ENCODE data around the gene WDR59.
"Not testable (repeated sequence)": the region's sequence is repeated elsewhere in the genome, so short reads cannot be mapped to it uniquely, and the experiment has no call there.

Gene WDR59

DNA sequence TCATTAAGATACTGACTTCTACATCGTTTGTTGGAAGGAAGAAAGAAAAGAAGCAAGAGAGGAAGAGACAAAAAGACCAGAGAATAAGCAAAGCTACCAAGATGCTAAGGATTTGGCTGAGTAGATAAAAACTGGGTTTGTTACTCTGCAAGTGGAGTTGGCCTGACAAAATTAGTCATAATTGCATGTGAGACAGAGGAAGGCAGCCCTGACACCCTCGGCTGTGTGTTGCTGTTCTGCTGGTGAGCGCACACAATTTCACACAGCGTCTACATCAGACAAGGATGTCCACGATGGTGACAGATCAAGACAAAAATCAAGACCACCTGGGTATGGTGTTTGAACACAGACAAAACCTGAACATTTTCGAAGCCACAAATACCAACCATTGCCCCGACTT, 134.9 kb downstream of the WDR59 start:
- DNase-seq (ENCODE audit: low spot score), result no peak

DNA sequence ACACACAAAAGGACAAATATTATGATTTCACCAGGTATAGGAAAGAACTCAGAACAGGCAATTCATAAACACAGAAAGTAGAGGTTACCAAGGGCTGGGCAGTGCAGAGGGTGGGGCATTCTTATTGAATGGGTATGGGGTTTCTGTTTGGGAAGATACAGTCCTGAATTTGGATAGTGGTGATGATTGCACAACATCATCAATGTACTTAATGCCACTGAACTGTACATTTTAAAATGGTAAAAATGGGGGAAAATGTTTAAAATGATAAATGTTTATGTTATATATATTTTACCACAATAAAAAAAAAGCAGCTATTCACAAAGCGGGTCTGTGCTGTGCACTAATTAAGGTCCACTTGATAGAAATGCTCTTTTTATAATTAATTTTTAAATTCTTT, 137.7 kb downstream of the WDR59 start:
- no peak for DNase-seq (ENCODE audit: low spot score)

DNA sequence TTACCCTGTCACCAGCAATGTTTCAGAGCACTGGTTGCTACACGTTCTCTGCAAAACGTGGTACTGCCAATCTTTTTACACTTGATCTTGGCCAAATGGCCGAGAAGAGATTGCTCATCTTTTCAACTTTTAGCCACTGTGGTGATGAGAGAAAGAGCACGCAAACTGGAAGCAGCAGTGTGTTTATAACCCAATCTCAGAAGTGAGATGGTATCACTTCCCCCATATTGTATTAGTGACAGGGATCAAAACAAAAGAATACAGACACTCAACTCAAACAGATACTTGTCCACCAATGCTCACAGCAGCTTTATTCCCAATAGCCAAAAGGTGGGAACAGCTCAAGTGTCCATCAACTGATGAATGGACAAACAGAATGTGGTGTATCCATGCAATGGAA, 138.2 kb downstream of the WDR59 start:
- no peak for DNase-seq (ENCODE audit: low spot score)

DNA sequence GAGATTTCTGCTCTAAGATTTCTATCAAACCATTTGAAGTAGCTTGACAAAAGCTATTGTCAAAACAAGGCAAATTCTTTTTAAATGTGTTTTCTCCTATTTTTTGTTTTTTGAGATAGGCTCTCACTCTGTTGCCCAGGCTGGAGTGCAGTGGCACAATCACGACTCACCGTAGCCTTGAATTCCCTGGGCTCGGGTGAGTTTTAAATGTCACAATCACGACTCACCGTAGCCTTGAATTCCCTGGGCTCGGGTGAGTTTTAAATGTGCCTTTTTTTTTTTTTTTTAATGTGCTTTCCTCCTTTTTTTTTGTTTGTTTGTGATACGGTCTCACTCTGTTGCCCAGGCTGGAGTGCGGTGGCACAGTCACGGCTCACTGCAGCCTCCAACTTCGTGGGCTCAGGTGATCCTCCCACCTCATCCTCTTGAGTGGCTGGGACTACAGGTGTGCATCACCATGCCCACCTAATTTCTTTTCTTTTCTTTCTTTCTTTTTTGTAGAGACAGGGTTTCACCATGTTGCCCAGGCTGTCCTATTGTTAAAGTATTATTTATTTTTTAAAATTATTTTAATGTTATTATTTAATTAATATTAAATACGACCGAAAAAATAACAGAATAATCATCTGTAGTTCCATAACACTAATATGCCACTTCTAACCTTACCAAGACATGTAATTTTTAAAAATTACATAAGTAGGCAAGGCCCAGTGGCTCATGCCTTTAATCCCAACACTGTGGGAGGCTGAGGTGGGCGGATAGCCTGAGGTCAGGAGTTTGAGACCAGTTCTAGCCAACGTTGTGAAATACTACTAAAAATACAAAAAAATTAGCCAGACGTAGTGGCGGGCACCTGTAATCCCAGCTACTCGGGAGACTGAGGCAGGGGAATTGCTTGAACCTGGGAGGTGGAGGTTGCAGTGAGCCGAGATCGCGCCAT, 140.6 kb downstream of the WDR59 start:
- no peak for DNase-seq (ENCODE audit: low spot score)

DNA sequence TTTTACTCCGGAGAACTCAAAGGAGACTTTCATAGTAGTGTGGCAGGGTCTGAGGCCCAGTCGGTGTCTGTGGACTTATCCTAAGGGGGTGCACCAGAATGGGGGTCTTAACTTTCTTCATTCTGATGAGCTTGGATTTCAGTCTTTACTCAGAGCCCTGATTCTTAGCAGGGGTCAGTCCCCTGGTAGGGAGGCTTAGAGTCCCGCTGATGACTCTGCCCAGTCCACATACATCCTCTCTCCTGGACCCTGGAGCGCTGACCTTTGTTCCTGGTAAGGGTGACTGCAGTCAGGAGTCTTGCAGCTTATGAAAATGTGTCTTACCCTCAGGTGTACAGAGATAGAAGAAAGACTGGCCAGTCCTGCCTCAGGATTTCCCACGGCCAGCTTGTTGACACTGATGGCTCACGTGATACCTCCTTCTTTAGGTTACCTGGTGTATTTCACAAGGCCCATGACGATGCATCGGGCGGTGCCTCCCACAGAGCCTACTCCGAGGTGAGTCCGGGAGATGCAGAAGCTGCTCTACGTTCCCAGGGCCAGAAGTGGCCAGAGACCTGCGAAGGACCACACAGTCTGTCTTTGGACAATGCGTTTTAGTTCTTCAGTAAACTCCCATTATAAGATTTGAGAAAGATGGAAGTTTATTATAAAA, 141.4 kb downstream of the WDR59 start:
- not testable (repeated sequence) for DNase-seq (ENCODE audit: low spot score)

DNA sequence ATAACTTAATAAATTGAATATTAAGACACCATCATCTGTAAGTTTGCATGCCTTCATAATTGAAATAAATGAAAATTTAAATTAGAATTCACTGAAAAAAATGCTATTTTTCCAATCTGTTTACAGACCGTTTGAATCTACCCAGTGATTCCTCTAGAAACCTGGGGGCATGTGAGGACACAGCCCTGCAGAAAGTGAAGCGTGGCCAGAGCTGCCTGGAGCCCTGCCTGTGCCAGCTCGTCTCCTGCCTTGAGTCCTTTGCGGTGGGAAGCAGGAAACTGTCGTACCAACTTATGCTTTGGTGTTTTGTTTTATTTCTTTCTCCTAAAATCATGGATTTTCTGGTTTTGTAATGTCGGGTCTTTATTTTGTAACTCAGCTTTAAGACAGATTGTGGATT, 142.5 kb downstream of the WDR59 start:
- no peak for DNase-seq (ENCODE audit: low spot score)

DNA sequence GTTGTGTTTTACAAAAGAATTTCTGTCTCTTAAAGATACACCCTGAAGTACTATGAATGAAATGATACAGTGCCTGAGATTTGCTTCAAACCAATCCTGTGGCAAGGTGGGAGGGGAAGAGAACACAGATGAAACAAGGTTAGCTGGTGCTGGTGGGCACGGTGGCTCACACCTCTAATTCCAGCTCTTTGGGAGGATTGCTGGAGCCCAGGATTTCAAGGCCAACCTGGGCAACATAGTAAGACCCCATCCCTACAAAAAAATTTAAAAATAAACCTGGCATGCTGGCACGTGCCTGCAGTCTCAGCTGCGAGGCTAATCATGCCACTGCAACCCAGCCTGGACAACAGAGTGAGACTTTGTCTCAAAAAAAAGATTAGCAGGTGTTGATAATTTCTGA, 143.0 kb downstream of the WDR59 start:
- no peak for DNase-seq (ENCODE audit: low spot score)

DNA sequence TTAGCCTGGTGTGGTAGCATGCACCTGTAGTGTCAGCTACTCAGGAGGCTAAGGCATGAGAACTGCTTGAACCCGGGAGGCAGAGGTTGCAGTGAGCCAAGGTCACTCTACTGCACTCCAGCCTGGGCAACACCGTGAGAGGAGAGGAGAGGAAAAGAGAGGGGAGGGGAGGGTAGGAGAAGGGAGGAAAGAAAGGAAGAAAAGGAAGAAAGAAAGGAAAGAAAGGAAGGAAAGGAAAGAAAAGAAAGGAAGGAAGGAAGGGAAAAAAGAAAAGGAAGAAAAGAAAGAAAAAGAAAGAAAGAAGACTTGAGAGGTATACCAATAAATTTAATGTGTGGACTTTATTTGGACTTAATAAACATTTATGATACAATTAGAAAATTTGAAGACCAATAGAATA, 143.5 kb downstream of the WDR59 start:
- DNase-seq (ENCODE audit: low spot score), result no peak

DNA sequence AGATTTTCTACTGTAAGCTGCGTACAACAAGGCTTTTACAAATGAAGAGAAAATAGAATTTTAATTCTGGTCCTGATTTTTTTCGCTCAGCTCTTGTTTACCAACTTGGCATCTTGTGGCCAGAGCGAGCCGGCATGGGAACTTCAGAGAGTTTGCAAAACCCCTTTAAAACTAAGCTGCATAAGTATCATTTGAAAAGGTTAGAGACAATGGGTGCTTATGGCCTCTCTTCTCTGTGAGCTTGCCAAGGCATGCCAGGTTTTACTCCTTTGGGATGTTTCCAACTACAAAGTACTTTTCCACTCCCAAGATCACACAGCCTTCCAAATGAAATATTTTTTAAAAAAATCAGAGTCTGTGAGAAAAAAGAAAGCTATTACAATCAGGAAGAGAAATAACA, 147.9 kb downstream of the WDR59 start:
- no peak for DNase-seq (ENCODE audit: low spot score)

DNA sequence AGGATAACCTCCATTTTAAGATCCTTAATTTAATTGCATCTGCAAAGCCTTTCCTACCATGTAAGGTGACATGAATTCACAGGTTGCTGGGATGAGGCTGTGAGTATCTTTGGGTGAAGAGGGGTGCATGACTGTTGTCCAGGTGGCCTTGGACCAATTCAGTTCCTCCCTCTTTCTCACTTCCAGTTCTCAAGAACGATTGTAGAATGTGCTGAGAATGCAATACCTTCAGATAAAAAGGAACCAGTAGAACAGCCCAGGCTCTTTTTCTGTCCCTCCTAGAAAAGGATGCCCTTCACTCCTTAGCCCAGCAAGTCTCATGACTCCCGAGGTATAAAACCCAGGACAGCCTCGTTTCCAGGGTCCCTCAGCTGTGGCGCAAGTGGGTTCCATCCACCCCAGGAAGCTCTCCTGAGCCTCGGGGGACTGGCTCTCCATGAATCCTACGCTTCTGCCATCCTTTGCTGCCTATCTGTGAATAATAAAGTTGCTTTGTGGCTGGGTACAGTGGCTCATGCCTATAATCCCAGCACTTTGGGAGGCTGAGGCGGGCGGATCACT, 148.7 kb downstream of the WDR59 start:
- DNase-seq (ENCODE audit: low spot score), result no peak

DNA sequence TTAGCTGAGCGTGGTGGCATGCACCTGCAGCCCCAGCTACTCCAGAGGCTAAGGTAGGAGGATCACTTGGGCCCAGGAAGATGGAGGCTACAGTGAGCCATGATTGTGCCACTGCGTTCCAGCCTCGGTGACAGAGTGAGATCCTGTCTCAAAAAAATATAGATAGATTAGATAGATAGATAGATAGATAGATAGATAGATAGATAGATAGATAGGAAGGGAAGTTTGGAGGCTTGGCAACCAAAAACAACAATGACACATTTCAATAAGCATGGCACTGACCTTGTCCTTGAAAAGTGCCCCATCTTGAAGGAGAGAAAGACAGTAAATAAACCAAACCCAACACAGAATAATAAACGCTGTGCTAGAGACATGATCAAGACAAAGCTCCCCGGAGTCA, 152.7 kb downstream of the WDR59 start:
- no peak for DNase-seq (ENCODE audit: low spot score)

DNA sequence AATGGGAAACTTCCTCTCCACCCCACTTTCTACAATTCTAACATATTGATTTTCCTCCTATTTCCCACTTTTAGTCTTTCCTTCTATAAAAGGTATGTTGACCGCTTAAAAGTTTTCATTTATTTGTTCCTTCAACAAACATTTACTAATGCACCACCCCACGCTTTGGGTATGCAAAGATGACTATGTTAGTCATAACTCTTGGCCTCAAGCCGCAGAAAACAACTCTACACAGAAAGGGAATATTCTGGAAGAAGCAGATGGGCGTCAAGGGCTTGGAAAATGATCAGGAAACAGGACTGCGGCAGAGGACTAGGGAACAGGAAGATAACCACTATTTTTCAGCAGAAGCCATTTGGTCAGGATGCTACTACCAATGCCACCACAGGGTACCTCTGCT, 153.5 kb downstream of the WDR59 start:
- no peak for DNase-seq (ENCODE audit: low spot score)

DNA sequence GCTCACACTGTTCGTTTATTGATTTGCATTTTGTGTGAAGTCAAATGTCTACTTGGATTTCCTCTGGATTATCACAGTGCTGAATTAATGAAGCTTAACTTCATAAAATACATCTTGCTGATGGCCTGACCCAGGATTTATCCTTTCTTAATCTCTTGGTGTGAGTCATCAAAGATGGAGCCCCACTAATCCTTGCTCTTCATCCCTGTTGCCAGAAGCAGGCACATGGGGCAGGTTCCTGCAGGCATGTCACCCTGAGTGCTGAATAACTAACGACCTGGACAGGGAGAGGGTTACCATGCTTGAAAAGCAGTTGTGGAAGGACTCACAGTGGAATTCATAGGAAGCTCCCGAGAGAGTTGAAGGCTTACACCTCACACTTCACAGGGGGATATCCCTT, 154.3 kb downstream of the WDR59 start:
- no peak for DNase-seq (ENCODE audit: low spot score)

DNA sequence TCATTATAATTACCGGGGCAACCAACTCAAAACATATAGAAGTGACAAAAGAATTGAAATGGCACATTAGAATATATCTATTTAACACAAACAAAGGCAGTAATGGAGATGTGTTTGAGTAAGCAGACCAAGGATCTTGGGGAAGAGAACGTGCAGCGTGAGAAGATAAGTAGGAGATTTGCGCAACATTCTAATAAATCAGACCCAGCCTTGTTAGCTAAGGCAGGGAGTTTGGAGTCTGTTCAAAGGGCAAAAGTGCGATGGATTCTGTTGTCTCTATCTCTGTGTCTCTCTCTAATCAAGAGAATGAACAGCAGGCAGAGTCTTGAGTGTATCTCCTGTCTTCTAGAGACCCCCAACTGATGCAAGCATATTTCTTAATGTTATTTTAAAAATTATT, 155.3 kb downstream of the WDR59 start:
- no peak for DNase-seq (ENCODE audit: low spot score)

DNA sequence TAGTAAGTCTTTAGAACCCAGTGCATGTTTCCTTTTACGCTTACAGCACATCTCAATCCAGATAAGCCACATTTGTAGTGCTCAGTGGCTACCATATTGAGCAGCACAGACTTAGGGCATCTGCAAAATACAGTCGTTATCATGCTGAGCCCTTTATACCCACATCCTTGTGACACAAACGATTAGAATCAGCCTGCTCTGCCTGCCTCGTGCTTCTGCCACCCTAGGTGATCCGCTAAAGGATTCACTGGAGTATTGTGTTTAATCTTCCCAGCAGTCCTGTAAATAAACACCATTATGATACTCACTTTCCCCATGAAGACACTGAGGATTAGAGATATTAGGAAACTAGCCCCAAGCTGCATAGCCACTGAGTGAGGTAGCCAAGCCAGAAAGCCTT, 159.0 kb downstream of the WDR59 start:
- DNase-seq (ENCODE audit: low spot score), result no peak

DNA sequence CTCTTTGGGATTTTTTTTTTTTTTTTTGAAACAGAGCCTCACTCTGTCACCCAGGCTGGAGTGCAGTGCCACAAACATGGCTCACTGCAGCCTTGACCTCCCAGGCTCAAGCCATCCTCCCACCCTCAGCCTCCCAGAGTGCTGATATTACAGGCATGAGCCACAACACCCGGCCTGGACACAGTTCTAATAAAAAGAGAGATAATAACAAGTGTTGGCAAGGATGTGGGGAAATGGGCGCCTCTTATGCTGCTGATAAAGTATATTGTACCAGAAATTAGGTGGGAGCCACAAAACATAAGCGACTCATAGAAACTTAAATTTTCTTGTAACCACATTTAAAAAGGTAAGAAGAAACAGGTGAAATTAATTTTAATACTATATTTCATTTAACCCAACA, 159.9 kb downstream of the WDR59 start:
- DNase-seq (ENCODE audit: low spot score), result no peak
